ENCODE measurements around the gene CLDN25. TPM values are rescaled to one million over a fixed set of nuclear protein-coding genes. Genes with fewer than 3 reads are reported as not detected.

Gene CLDN25
- total RNA-seq, 1 experiment from 2014 or later = not detected

- BruUV-seq (replicated peaks) = no TSS peak
- no peak for DNase-seq
- CTCF ChIA-PET = interaction anchor here (1.1 kb wide), 1 partner anchor 64 kb away, joined by 3 read pairs; no protein-coding TSS in a partner anchor
Observed at GRCh38 chr11:113732092-113732491, 47.5 kb upstream of the CLDN25 start.

GRCh38 chr11:113736323-113736722 lies 43.3 kb upstream of the CLDN25 start:
- Histone ChIP-seq H3K4me1 (ENCODE audit: insufficient read depth, low read length) (no peaks in the 10 kb centered on the region), H3K4me2 (ENCODE audit: low read length) (no peak overlapping the region), H3K27ac (ENCODE audit: low read length) (no peak overlapping the region), H3K79me2 (ENCODE audit: low read length) (no peaks in the 10 kb centered on the region), H4K20me1 (ENCODE audit: low read length) (no peaks in the 10 kb centered on the region), H2AFZ (ENCODE audit: low read length) (no peak overlapping the region), H3F3A (ENCODE audit: low read length, unreplicated experiment) (no peaks in the 10 kb centered on the region), H3K9me2 (replicated peaks; ENCODE audit: low read length) (no peaks in the 10 kb centered on the region), H3K9me3 (ENCODE audit: low read length) (no peaks in the 10 kb centered on the region), H3K36me3 (ENCODE audit: low read depth, low read length) (peaks cover 70% of the 10 kb centered on the region), H3K4me3 (ENCODE audit: low read length) (no peak overlapping the region), H3K27me3 (ENCODE audit: low read length) (no peaks in the 10 kb centered on the region), H3K9ac (ENCODE audit: low read length) (no peak overlapping the region)
- ATAC-seq = no peak
- DNase-seq = no peak
- ChIA-PET POLR2A (ENCODE audit: unreplicated experiment) (no interaction called here), CTCF (no interaction called here)
- TF ChIP-seq EZH2phosphoT487 (IDR thresholded peaks at IDR 0.05; ENCODE audit: borderline replicate concordance, low read length) (no peak), EZH2 (IDR thresholded peaks at IDR 0.05; ENCODE audit: low read length, unreplicated experiment) (no peak)
- TF ChIP-seq, protein P1, sequence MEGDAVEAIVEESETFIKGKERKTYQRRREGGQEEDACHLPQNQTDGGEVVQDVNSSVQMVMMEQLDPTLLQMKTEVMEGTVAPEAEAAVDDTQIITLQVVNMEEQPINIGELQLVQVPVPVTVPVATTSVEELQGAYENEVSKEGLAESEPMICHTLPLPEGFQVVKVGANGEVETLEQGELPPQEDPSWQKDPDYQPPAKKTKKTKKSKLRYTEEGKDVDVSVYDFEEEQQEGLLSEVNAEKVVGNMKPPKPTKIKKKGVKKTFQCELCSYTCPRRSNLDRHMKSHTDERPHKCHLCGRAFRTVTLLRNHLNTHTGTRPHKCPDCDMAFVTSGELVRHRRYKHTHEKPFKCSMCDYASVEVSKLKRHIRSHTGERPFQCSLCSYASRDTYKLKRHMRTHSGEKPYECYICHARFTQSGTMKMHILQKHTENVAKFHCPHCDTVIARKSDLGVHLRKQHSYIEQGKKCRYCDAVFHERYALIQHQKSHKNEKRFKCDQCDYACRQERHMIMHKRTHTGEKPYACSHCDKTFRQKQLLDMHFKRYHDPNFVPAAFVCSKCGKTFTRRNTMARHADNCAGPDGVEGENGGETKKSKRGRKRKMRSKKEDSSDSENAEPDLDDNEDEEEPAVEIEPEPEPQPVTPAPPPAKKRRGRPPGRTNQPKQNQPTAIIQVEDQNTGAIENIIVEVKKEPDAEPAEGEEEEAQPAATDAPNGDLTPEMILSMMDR (conservative IDR thresholded peaks at IDR 0.05; ENCODE audit: low read depth, low read length) = no peak
- intact Hi-C loops (cut with micrococcal nuclease) = no loop called here
- no TSS peak for BruUV-seq (replicated peaks)

More at GRCh38 chr11:113732092-113732491, 47.5 kb upstream of the CLDN25 start:
- Histone ChIP-seq H3K27ac (ENCODE audit: low read length) (no peak overlapping the region), H4K20me1 (ENCODE audit: low read length) (no peaks in the 10 kb centered on the region), H3K4me2 (ENCODE audit: low read length) (no peak overlapping the region), H2AFZ (ENCODE audit: low read length) (no peak overlapping the region), H3K27me3 (ENCODE audit: low read length) (no peaks in the 10 kb centered on the region), H3K9ac (ENCODE audit: low read length) (no peak overlapping the region), H3K4me1 (ENCODE audit: insufficient read depth, low read length) (no peaks in the 10 kb centered on the region; the same call in 1 of the 2 replicates), H3K36me3 (ENCODE audit: low read depth, low read length) (peaks cover 32% of the 10 kb centered on the region; the same call in 1 of the 2 replicates), H3K4me3 (ENCODE audit: low read length) (no peak overlapping the region), H3K9me3 (ENCODE audit: low read length) (no peaks in the 10 kb centered on the region), H3F3A (ENCODE audit: low read length, unreplicated experiment) (no peaks in the 10 kb centered on the region), H3K79me2 (ENCODE audit: low read length) (no peaks in the 10 kb centered on the region), H3K9me2 (replicated peaks; ENCODE audit: low read length) (no peaks in the 10 kb centered on the region)
- TF ChIP-seq, protein P1 (conservative IDR thresholded peaks at IDR 0.05; ENCODE audit: low read depth, low read length) = no peak
- TF ChIP-seq EZH2phosphoT487 (IDR thresholded peaks at IDR 0.05; ENCODE audit: borderline replicate concordance, low read length) = no peak
- no peak for TF ChIP-seq EZH2 (IDR thresholded peaks at IDR 0.05; ENCODE audit: low read length, unreplicated experiment)
- intact Hi-C loops (cut with micrococcal nuclease) = loop anchor here (5.0 kb wide), 1 partner anchor 180 kb away; no protein-coding TSS in a partner anchor
- ATAC-seq = no peak
- POLR2A ChIA-PET (ENCODE audit: unreplicated experiment) = no interaction called here

GRCh38 chr11:113752932-113753331 lies 26.7 kb upstream of the CLDN25 start:
- DNase-seq (no peak), ATAC-seq (no peak)
- TF ChIP-seq, protein P1 (conservative IDR thresholded peaks at IDR 0.05; ENCODE audit: low read depth, low read length) = no peak
- no peak for TF ChIP-seq EZH2 (IDR thresholded peaks at IDR 0.05; ENCODE audit: low read length, unreplicated experiment)
- no peak for TF ChIP-seq EZH2phosphoT487 (IDR thresholded peaks at IDR 0.05; ENCODE audit: borderline replicate concordance, low read length)
- no TSS peak for BruUV-seq (replicated peaks)
- Histone ChIP-seq H3K9ac (ENCODE audit: low read length) (no peak overlapping the region), H3K27me3 (ENCODE audit: low read length) (no peaks in the 10 kb centered on the region), H3K27ac (ENCODE audit: low read length) (no peak overlapping the region), H3F3A (ENCODE audit: low read length, unreplicated experiment) (no peaks in the 10 kb centered on the region), H3K4me3 (ENCODE audit: low read length) (no peak overlapping the region), H3K4me1 (ENCODE audit: insufficient read depth, low read length) (no peaks in the 10 kb centered on the region), H3K79me2 (ENCODE audit: low read length) (no peaks in the 10 kb centered on the region), H2AFZ (ENCODE audit: low read length) (no peak overlapping the region), H3K36me3 (ENCODE audit: low read depth, low read length) (peaks cover 48% of the 10 kb centered on the region), H3K9me2 (replicated peaks; ENCODE audit: low read length) (no peaks in the 10 kb centered on the region), H4K20me1 (ENCODE audit: low read length) (no peaks in the 10 kb centered on the region), H3K9me3 (ENCODE audit: low read length) (no peaks in the 10 kb centered on the region), H3K4me2 (ENCODE audit: low read length) (no peak overlapping the region)
- intact Hi-C loops (cut with micrococcal nuclease) = no loop called here
- ChIA-PET CTCF (no interaction called here), POLR2A (ENCODE audit: unreplicated experiment) (no interaction called here)
